Keratinocyte (primary cell): ENCODE results near the gene BTNL8. TPM values are rescaled to one million over a fixed set of nuclear protein-coding genes. Genes with fewer than 3 reads are reported as not detected.
A peak's percentile ranks its signal among the peaks of the same experiment; 100 is the strongest.

Experiments
- DNase-seq: peaks from one replicate; pipeline ENCODE4 v3.0.0-alpha.2; 2011; ENCODE audit warnings: low read depth, missing footprints, low spot score
- FAIRE-seq: peaks from 2 replicates; lab custom pipeline; 2011; peaks lifted over from hg19 to GRCh38; lab: Jason Lieb, UNC
- H2AFZ ChIP-seq: 2 replicates; pipeline ENCODE4 v1.6.0; 2012; ENCODE audit warnings: low read length, control low read depth, inconsistent platforms; ENCODE audit not compliant: control insufficient read depth
- H3K27ac ChIP-seq: 2 replicates; pipeline ENCODE4 v1.5.1; 2011; ENCODE audit warnings: low read length; ENCODE audit not compliant: control insufficient read depth, insufficient read depth
- H3K27me3 ChIP-seq: 3 replicates; pipeline ENCODE4 v1.6.0; 2011; ENCODE audit warnings: low read length; ENCODE audit not compliant: control insufficient read depth, insufficient read depth; ENCODE audit errors: extremely low read depth
- H3K36me3 ChIP-seq, 2 experiments: 2 replicates in 1 of 2; 3 replicates in 1 of 2; pipeline ENCODE4 v1.5.1; 2011; ENCODE audit warnings: low read length in 2 of 2, mild to moderate bottlenecking in 1 of 2; ENCODE audit not compliant: control insufficient read depth in 2 of 2, insufficient read depth in 2 of 2; ENCODE audit errors: extremely low read depth in 1 of 2
- H3K4me1 ChIP-seq: 3 replicates; pipeline ENCODE4 v1.5.1; 2011; ENCODE audit warnings: low read length; ENCODE audit not compliant: control insufficient read depth, insufficient read depth; ENCODE audit errors: extremely low read depth
- H3K4me2 ChIP-seq: 3 replicates; pipeline ENCODE4 v1.6.0; 2011; ENCODE audit warnings: low read depth, low read length; ENCODE audit not compliant: control insufficient read depth, insufficient read depth; ENCODE audit errors: extremely low read depth
- H3K4me3 ChIP-seq, 3 experiments: fragments of 200-600 bp in 1 of 3; sonication (generic) in 1 of 3; 2 replicates in 2 of 3; 3 replicates in 1 of 3; pipeline ENCODE4 v1.5.1; 2011 to 2016; ENCODE audit warnings: low read length in 3 of 3, mild to moderate bottlenecking in 3 of 3, control low read depth in 2 of 3, inconsistent platforms in 1 of 3, low read depth in 1 of 3, mixed read lengths in 1 of 3, mixed run types in 1 of 3, moderate library complexity in 1 of 3; ENCODE audit not compliant: control insufficient read depth in 2 of 3, insufficient read depth in 2 of 3; ENCODE audit errors: extremely low read depth in 1 of 3
- H3K79me2 ChIP-seq: 2 replicates; pipeline ENCODE4 v1.6.0; 2012; ENCODE audit warnings: low read length; ENCODE audit not compliant: control insufficient read depth, insufficient read depth
- H3K9ac ChIP-seq: 3 replicates; pipeline ENCODE4 v1.6.0; 2011; ENCODE audit warnings: low read length; ENCODE audit not compliant: control insufficient read depth, insufficient read depth; ENCODE audit errors: extremely low read depth
- H3K9me1 ChIP-seq: 3 replicates; pipeline ENCODE4 v1.6.0; 2011; ENCODE audit warnings: low read length; ENCODE audit not compliant: control insufficient read depth, insufficient read depth; ENCODE audit errors: extremely low read depth
- H3K9me3 ChIP-seq: 2 replicates; pipeline ENCODE4 v1.5.1; 2012; ENCODE audit warnings: low read depth, low read length; ENCODE audit not compliant: control insufficient read depth
- H4K20me1 ChIP-seq: 3 replicates; pipeline ENCODE4 v1.6.0; 2011; ENCODE audit warnings: low read length; ENCODE audit not compliant: control insufficient read depth, insufficient read depth; ENCODE audit errors: extremely low read depth
- EZH2 ChIP-seq: IDR thresholded peaks from one replicate; pipeline ENCODE4 v1.6.1; 2012; ENCODE audit warnings: inconsistent platforms, mild to moderate bottlenecking, low read length, moderate library complexity
- dilution Hi-C: fragments of 300-500 bp; cut with MboI; formaldehyde crosslinking; loops from one replicate; pipeline ENCODE4 v1.7.0; 2020; ENCODE audit warnings: low sequenced_read_pairs; ENCODE audit not compliant: extremely low pct_ligation_motif_present
- polyA plus RNA-seq, 5 experiments: library from polyadenylated mRNA; depleted of rRNA in 3 of 5; stranded (reverse) in 3 of 5; stranded (forward) in 1 of 5; unstranded in 1 of 5; fragments of >200 nt; gene quantifications; 1 replicate in 1 of 5; 2 replicates in 3 of 5; 3 replicates in 1 of 5; pipeline versions ENCODE4 v1.2.1 to v1.2.3, GENCODE V29; 2011 to 2012; ENCODE audit warnings: missing spikeins in 2 of 5, low read depth in 1 of 5, low replicate concordance in 1 of 5
- TF ChIP-seq, protein P1 (sequence below), 3 experiments: IDR thresholded peaks in 1 of 3; conservative IDR thresholded peaks in 1 of 3; optimal IDR thresholded peaks in 1 of 3; 2 replicates in 2 of 3; 3 replicates in 1 of 3; pipeline versions ENCODE3 to v1.5.1; 2011; ENCODE audit warnings: low read length in 3 of 3, mild to moderate bottlenecking in 3 of 3, moderate library complexity in 2 of 3, control low read depth in 1 of 3, inconsistent platforms in 1 of 3; ENCODE audit not compliant: insufficient read depth in 2 of 3; ENCODE audit errors: extremely low read depth in 1 of 3

Gene BTNL8
- polyA plus RNA-seq, 1 donor (not counting 4 experiments of a cell fraction or from before 2014, with no cell fraction given): not detected

DNA sequence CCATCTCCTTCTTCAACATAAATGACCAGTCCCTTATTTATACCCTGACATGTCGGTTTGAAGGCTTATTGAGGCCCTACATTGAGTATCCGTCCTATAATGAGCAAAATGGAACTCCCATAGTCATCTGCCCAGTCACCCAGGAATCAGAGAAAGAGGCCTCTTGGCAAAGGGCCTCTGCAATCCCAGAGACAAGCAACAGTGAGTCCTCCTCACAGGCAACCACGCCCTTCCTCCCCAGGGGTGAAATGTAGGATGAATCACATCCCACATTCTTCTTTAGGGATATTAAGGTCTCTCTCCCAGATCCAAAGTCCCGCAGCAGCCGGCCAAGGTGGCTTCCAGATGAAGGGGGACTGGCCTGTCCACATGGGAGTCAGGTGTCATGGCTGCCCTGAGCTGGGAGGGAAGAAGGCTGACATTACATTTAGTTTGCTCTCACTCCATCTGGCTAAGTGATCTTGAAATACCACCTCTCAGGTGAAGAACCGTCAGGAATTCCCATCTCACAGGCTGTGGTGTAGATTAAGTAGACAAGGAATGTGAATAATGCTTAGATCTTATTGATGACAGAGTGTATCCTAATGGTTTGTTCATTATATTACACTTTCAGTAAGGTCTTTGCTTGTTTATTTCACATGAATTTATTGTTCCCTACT is 51.5 kb downstream of the BTNL8 start:
- Histone ChIP-seq H3K36me3 (no peaks in the 10 kb centered on the region), H3K27ac (no peak overlapping the region), H4K20me1 (no peaks in the 10 kb centered on the region), H3K9ac (no peak overlapping the region), H3K4me1 (peaks cover 8% of the 10 kb centered on the region), H3K9me1 (no peaks in the 10 kb centered on the region), H3K27me3 (no peaks in the 10 kb centered on the region), H3K4me3 (no peak overlapping the region), H3K9me3 (no peaks in the 10 kb centered on the region), H3K79me2 (no peaks in the 10 kb centered on the region), H2AFZ (peak overlapping the region; percentile 36), H3K4me2 (no peak overlapping the region)
- FAIRE-seq: peak; percentile 41
- no peak for TF ChIP-seq EZH2
- TF ChIP-seq, protein P1, sequence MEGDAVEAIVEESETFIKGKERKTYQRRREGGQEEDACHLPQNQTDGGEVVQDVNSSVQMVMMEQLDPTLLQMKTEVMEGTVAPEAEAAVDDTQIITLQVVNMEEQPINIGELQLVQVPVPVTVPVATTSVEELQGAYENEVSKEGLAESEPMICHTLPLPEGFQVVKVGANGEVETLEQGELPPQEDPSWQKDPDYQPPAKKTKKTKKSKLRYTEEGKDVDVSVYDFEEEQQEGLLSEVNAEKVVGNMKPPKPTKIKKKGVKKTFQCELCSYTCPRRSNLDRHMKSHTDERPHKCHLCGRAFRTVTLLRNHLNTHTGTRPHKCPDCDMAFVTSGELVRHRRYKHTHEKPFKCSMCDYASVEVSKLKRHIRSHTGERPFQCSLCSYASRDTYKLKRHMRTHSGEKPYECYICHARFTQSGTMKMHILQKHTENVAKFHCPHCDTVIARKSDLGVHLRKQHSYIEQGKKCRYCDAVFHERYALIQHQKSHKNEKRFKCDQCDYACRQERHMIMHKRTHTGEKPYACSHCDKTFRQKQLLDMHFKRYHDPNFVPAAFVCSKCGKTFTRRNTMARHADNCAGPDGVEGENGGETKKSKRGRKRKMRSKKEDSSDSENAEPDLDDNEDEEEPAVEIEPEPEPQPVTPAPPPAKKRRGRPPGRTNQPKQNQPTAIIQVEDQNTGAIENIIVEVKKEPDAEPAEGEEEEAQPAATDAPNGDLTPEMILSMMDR (optimal IDR thresholded peaks at IDR 0.05 in 1 of 3, IDR thresholded peaks at IDR 0.05 in 1 of 3, conservative IDR thresholded peaks at IDR 0.05 in 1 of 3; ENCODE audit: extremely low read depth in 1 of 3, insufficient read depth in 2 of 3, low read length in 3 of 3): no peak
- dilution Hi-C loops: no loop called here
- DNase-seq: no peak

DNA sequence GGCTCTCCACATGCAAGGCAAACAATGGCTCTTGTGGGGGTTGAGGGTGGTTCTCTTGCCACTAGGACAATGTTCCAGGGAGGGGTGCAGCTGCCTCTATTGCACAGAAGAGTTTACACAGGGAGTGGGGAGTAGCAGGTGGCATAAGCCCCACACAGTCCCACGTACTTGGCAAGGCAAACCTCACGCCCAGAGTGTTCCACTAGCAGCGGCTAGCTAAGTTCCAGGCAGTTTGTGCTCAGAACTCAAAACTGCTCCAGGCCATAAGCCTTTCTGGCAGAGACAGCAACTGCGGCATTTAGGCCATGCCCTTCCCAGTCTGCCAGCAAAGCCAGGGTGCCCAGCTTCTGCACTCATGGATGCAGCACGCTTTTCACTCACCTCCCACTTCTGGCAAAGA is 60.7 kb downstream of the BTNL8 start:
- H3K4me3 ChIP-seq: no peak overlapping the region
- no peak for TF ChIP-seq EZH2
- TF ChIP-seq, protein P1 (optimal IDR thresholded peaks at IDR 0.05 in 1 of 3, IDR thresholded peaks at IDR 0.05 in 1 of 3, conservative IDR thresholded peaks at IDR 0.05 in 1 of 3; ENCODE audit: extremely low read depth in 1 of 3, insufficient read depth in 2 of 3, low read length in 3 of 3): no peak
- DNase-seq (no peak), FAIRE-seq (no peak)
- no peaks in the 10 kb centered on the region for H3K4me1 ChIP-seq
- dilution Hi-C loops: no loop called here
- no peaks in the 10 kb centered on the region for H3K9me1 ChIP-seq
- H3K27ac ChIP-seq: no peak overlapping the region
- no peak overlapping the region for H2AFZ ChIP-seq
- H3K79me2 ChIP-seq: no peaks in the 10 kb centered on the region
- no peak overlapping the region for H3K4me2 ChIP-seq
- no peak overlapping the region for H3K9ac ChIP-seq
- H3K9me3 ChIP-seq: no peaks in the 10 kb centered on the region
- no peaks in the 10 kb centered on the region for H4K20me1 ChIP-seq
- H3K36me3 ChIP-seq: no peaks in the 10 kb centered on the region
- no peaks in the 10 kb centered on the region for H3K27me3 ChIP-seq
